HTR-8/SVneo (cell line): ENCODE results near the gene DYNC2H1.
A peak's percentile ranks its signal among the peaks of the same experiment; 100 is the strongest.
"Not testable (repeated sequence)": the region's sequence is repeated elsewhere in the genome, so short reads cannot be mapped to it uniquely, and the experiment has no call there.

Source experiments
- DNase-seq: peaks from one replicate; pipeline ENCODE4 v3.0.0; 2011; ENCODE audit warnings: low spot score, mixed read lengths; ENCODE audit not compliant: insufficient read length
- FAIRE-seq: peaks from 2 replicates; lab custom pipeline; 2011; peaks lifted over from hg19 to GRCh38; lab: Jason Lieb, UNC

DYNC2H1 gene

DNA sequence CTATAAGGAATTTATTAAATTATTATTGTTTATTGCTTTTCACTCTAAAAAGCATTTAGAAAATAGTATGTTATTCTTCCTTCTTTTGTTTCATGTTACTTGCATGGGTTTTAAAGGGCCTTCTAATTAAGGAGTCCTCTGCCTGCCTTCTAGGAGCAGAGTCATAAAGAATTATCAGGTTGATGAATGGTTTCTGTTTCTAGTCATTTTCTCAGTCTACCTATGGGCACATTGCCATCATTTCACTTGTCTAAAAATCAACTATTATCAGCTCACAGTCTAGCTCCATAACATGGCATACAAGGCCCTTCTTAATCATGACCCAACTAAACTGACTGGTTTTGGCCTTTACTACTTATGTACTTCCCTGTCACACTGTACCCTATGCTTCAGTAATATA, 16.2 kb downstream of the DYNC2H1 start:
- FAIRE-seq (no peak), DNase-seq (no peak)

DNA sequence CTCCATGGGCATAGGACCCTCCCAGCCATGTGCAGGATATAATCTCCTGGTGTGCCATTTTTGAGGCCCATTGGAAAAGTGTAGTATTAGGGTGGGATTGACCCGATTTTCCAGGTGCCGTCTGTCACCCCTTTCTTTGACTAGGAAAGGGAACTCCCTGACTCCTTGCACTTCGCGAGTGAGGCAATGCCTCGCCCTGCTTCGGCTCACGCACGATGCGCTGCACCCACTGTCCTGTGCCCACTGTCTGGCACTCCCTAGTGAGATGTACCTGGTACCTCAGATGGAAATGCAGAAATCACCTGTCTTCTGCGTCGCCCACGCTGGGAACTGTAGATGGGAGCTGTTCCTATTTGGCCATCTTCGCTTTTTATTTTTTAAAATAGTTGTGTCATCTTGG, 32.8 kb downstream of the DYNC2H1 start:
- FAIRE-seq, result not testable (repeated sequence)

DNA sequence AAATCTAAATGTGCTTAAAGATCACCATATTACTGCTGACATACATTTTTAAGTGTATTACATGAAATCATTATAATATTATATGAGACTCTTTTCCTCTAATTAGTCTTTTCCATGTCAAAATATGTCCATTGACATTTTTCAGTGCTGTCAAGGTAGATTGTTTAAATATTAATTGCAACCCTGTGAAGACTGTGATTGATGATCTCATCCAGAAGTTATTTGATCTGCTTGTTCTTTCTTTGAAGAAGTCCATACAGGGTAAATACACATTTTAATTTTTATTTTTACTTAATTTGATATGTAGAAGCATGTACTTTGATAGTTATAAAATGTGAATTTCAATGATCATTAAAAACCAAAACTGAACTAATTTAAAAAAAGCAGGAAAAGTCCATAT, 38.4 kb downstream of the DYNC2H1 start:
- DNase-seq, result no peak
- FAIRE-seq, result no peak

More for the DNA sequence above, 32.8 kb downstream of the DYNC2H1 start:
- DNase-seq, result not testable (repeated sequence)

DNA sequence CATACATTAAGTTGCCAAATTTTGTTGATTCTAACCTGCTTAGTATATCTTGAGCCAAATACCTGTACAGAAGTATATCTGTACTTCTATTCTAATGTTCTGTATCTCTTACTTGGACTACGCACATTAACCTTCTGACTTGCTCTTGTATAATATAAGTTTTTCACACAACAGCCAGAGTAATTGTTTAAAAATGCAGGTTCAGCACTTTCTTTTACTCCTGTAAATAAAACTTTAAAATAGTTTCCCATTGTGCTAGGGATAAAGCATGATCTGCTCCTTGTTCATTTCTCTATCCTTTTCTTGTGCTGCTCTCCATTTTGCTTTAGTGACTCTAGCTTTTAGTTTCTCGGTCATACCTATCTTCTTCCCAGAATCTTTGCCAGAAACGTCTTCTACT, 48.3 kb downstream of the DYNC2H1 start:
- DNase-seq (no peak), FAIRE-seq (no peak)

DNA sequence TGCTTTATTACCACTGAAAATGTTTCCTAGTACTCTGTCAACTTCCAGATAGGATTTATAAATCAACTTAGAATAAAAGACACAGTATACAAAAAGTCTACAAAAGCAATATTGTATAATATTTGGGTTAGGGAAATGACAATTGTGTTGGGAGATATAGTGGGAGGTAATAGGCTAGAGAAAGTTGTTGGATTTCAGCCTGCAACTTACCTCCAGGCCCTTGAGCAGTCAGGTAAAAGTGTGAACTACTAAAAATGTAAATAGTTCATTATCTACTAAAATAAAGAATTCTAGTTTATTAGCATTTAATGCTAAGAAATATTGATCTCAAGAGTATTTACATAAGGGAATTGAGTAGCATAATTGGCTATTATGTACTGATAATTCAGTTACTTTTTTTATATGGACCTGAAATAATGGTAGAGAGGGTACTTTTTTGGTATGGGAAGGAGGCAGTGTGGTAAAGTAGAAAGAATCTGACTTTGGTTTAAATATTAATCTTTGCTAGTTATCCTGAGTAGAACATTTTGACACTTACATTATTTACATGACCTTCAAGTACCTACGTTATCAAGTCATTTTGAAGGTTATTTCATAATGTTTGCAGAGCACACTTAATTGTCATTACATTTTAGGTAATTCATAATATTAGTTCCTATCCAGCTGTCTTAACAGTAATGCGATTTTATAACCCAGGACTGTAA, 55.0 kb downstream of the DYNC2H1 start:
- peak; percentile 63 for FAIRE-seq

DNA sequence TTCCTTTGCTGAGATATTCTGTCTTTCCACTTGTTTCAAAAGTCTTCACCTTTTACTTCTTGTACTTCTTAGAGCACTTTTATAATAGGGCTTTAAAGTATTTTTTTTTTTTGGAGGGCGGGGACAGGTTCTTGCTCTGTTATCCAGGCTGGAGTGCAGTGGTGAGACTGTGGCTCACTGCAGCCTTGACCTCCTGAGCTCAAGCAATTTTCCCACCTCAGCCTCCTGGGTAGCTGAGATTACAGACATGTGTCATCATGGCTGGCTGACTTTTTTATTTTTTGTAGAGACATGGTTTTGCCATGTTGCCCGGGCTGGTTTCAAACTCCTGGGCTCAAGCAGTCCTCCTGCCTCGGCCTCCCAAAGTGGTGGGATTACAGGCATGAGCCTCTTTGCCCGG, 57.9 kb downstream of the DYNC2H1 start:
- no peak for FAIRE-seq
- DNase-seq, result no peak

More for the DNA sequence above, 55.0 kb downstream of the DYNC2H1 start:
- no peak for DNase-seq

DNA sequence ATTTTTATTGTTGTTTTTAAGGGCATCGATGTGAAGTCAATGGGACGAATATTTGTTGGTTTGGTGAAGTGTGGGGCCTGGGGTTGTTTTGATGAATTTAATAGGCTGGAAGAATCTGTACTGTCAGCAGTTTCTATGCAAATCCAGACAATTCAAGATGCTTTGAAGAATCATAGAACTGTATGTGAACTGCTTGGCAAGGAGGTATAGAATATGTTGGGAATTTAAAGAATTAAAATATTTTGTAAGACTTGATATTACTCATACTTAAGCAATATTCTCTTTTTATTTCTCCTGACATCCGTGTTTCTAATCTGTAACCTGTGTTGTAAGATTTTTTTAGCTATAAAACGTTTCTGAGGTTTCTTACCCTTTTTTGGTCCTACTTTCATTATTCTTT, 61.6 kb downstream of the DYNC2H1 start:
- no peak for FAIRE-seq
- DNase-seq, result no peak

DNA sequence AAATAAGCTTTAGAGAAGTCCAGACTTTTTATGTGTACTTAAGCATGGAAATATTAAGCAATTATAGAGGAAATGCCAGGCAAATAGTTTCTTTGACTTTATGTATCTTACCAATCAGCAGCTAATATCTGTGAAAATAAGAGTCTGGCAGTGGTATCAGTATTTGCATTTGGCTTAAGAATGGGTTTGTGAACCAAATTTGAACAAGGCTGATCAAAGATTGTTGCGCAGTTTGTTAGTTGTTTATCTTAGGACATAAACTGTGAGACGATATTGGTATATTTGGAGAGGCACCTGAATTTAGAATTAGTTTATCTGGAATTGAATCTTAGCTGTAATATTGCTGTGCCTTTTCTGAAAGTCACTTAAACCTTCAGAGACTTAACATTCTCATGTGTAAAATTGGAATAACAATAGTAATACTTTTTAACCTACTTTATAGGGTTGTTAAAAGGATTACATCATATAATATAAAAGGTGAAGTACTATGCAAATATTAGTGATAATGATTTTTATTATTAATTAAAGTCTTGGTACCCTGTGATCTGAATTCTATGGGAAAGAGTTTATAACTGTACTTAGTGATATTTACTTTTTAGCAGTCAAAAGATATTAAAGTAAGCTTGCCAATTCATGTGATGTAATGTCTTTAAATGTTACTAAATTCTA, 66.4 kb downstream of the DYNC2H1 start:
- FAIRE-seq, result no peak

DNA sequence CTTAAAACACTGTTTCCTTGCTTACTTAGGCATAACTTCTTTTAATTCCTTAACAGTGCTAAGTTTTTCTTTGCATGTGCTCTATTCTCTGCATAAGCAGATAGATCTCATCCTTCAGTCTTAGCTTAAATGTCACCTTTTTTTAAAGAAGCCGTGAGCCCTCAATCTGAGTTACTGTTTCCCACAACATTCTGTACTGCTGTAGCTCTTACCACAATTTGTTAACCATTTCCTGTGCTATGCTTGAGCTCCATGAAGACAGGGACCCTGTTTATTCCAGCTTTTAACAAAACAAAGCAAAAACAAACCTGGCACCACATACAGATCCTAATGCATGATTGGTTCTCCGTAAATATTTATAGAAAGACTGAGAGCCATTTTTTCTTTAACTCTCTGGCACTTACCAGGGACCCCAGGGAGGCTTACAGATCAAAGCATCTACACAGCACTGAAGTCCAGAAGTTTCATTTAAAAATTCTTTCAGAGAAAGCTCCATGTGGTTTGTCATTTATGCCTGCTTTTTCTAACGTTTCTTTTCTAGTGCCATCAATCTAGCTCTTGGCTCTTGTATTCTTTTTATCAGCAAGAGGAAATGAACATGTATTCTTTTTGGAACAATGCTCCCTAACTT, 74.9 kb downstream of the DYNC2H1 start:
- FAIRE-seq (no peak), DNase-seq (no peak)

More for the DNA sequence above, 66.4 kb downstream of the DYNC2H1 start:
- DNase-seq, result no peak

DNA sequence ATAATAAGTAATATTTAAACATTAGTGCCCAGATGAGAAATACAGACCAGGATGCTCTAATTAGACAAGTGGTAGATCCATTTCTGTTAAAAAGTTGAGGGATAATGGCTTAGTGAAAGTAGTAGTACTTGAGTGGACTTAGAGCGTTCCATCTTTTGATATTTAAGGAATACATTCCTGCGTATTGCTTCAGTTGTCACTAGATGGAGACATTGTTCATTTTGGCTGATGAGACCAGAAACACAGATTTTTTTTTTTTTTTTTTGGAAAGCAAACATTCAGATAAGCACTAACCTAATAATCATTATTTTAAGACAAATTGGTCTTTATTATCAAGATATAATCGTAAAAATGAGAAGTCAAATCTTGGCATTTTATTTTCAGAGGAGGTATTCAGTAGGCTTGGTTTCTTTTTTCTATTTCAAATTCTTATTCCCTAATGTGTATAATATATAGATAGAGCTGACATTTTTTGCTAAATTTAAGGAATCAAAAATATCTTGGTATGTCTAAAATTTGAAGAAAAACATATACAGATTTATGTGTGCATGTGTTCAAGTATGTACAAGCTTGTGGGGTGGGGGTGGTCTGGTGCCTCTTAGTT, 92.9 kb downstream of the DYNC2H1 start:
- peak; percentile 51 for FAIRE-seq
- DNase-seq, result peak; percentile 34

DNA sequence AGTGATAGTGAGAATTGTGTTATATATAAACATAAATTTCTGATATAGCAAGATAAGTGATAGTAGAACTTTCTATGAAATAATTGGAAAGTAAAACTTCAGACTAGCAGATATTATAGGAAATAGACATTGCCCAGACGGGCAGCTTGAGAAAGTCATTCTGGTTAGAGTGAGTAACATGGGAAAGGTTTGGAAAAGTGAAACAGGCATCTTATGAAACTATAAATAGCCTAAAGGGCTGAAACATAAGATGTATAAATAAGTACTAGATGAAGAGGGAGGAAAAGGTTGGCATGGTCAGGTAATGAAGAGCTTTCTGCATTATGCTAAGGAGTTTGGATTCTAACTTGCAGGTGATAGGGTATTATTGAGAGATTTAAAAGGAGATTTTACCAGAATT, 101.3 kb downstream of the DYNC2H1 start:
- no peak for DNase-seq
- FAIRE-seq, result no peak

DNA sequence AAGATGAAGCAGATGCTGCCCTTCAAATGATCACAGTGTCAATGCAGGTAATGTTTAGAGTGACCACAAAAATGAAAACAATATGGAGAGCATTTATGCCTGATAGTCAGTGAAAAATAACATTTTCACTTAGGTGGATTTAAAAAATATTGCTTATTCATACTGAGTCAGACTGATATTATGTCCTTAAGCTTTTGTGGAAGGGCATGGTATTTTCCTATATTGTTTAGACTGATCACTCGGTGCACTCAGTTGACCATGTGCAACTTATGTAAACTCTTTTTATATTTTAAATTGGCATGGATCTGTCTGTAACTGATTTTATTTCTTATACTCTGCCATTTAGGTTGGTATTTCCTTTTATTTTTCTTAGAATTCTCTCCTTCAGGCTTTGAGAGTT, 106.6 kb downstream of the DYNC2H1 start:
- DNase-seq, result no peak
- FAIRE-seq, result no peak

DNA sequence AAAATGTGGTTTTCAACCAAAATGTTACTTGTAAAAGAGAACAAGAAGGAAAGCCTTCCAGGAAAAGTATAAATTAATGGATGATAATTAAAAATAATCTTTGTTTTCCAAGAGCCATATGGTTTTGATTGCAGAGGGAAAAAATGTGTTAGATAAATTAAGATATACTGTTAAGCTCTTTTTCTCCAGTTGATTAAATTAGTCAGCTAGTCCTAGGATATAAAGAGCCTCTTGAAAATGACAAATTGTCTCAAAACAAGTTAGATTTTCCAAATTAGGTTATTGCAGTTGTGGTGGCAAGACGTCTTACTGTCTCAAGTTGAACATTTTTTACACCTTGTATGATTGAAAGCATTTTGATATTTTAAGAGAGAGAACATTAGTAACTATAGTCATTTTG, 110.9 kb downstream of the DYNC2H1 start:
- no peak for FAIRE-seq

DNA sequence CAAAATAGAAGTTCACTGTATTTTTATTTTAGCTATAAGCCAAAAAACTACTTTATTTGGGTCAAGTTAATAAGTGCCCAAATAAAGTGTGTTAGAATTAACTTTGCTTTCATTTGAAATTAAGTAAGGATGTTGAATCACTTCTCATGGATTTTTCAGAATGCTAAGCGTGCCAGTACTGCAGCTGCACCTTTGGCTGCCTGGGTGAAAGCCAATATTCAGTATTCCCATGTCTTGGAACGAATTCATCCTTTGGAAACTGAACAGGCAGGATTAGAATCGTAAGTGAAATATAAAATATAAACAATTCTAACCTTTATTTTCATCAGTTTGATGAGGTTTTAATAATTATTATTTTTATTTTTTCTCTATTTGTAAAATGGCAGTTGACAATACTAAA, 113.6 kb downstream of the DYNC2H1 start:
- FAIRE-seq, result no peak
- no peak for DNase-seq

More for the DNA sequence above, 110.9 kb downstream of the DYNC2H1 start:
- no peak for DNase-seq

DNA sequence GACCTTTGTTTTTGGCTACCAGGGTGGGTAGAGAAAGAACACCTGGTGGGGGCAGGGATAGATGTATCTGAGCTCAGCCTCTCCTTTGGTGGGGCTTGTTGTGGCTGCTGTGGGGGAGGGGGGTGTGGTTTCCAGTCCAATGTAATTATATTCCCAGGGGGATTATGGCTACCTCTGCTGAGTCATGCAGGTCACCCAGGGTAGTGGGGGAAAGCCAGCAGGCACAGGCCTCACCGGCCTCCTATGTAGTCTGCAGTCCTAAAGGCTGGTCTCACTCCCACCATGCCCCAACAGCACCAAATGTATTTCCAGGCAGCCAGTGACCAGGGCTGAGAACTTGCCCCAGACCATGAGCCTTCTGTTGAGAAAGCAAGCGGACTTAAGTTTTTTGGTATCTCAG, 119.6 kb downstream of the DYNC2H1 start:
- no peak for FAIRE-seq

DNA sequence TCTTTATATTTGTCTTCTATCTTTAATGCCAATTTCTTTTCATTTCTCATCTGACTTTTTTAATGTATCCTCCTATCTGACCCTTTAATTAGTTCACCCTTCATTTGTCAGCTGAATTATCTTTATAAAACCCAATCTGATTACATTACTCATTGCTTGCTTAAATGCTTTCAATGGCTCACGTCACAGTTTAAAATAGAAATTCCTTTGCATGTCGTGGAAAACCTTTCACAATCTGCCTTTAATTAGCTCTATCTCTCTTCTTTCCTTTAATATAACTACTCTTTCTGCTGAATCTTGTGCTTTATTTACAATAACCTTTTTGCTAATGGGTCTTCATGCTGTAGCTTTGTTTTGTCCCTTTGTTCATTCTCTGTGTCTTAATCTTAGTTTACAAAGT, 125.7 kb downstream of the DYNC2H1 start:
- DNase-seq (no peak), FAIRE-seq (no peak)

More for the DNA sequence above, 119.6 kb downstream of the DYNC2H1 start:
- no peak for DNase-seq

DNA sequence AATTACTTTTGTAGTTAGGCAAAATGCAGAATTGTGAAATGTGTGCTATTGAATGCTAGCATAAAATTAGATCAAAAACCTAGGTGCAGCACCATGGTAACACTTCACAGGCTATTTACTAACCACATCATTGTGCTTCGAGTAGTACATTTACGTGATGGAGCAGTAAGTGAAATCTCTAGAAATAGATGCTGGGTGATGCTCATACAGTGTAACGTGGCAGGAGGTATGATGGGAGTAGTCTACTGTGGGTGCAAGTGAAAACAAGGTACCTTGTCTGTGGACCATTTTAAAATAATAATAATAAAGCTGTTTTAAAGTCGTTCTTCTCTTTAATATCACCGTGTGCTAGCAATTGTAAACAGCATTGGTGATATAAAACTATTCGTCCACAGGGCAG, 132.3 kb downstream of the DYNC2H1 start:
- FAIRE-seq (peak; percentile 55), DNase-seq (no peak)

DNA sequence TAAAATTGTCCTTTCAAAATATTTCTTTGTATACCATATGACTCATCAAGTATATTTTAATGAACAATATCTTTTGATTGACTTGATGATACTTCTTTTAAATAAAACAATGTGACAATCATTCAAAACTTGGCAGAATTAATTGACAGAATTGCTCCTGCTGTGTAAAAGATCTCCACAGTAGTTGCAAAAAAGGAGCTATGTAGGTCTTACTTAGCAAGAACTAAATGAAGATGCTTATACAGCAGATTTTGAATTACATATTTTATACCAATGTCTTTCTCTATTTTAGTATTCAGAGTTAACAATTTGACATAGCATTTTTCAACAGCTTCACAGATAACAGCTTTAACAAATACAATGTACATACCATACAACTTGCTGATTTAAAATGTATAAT, 144.9 kb downstream of the DYNC2H1 start:
- DNase-seq, result no peak
- no peak for FAIRE-seq

DNA sequence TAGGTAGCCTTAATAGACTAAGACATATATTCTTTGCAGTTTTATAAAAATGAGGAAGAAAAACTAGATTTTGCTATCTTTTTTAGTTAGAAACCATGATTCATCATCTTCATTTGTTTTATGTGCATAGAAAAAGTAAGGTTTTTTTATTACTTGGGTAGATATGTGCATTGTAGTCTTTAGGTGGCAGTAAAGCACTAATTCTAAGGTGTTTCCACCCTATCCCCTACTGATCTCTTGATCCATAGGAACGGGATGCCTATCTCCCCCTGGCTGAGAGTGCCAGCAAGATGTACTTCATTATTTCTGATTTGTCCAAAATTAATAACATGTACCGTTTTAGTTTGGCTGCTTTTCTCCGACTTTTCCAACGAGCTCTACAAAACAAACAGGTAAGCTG, 148.1 kb downstream of the DYNC2H1 start:
- FAIRE-seq (no peak), DNase-seq (peak; percentile 49)

DNA sequence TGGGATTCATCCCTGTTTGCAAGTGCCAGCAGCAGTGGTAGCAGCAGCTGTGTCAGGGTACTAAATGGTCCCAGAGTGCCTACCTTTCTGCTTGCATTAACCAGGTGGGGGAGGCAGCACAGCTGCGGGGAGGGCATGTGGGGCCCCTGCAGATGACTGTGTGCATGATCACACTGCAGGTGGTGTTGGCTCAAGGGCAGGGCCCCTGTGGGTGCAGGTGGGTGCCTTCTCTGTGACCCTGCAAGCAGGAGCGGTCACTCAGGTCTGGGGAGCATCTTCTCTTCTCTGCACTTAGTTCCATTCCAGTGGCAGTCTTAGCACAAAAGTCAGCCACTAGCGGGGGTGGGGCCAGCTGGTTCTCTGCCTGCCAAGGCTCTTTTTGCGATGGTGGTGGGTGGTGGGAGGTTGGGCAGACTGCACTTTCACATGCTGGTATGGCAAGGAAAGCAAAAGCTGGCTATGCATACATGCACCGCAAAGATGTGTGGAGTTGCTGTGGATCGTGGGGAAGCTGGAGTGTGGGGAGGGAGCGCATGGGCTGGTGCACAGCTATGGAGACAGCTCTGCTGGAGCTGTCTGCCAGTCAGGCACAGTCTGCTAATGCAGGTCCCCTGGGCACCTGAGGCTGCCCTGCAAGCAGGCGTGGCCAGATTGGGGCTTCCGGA, 157.1 kb downstream of the DYNC2H1 start:
- DNase-seq, result no peak
- FAIRE-seq, result no peak
